Non-pigmented ciliary epithelial cell (primary cell): ENCODE measurements around the gene ALS2CL.

Experiments used
- DNase-seq: peaks from one replicate; pipeline ENCODE4 v3.0.0-alpha.2; 2010; ENCODE audit warnings: low read depth

ALS2CL gene

DNA sequence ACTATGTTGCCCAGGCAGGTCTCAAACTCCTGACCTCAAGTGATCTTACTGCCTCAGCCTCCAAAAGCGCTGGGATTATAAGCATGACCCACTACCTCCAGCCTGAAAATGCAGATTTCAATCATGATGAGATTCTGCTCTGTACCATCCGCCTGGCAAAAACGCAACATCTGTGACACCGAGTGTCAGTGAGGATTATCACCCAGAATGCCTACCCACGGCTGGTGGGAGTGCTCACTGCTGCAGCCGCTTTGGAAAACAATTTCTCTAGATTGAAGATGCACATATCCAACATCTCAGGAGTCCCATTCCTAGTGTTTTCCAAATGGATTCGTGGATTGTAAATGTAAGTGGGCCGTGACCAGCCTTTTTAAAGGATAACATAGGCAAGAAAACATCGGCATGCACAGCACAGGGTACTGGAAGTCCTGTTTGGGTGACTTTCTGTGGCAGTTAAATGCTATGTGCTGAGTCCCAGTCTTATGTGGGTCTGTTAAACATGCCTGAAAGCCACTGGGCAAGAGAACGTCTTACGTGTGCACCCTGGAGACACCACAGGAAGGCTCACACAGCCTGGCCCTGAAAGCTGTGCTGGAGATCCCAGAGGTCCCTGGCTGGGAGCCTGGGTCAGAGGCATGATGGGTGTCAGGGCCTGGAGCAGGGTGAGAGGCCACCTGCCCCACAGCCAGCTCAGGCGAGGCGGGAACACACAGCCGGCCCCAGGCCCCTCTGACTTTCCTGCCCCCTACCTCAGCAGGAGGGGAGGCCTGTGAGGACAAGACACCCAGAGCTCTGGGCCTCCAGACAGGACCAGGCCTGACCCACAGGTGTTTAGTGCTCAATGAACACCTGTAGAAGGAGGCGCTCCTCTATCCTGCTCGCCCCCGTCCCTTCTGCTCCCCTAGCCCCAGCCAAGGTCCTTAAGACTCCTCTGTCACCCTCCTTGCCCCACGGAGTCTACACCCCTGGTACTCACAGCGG lies 23.3 kb upstream of the ALS2CL start:
- DNase-seq = no peak

DNA sequence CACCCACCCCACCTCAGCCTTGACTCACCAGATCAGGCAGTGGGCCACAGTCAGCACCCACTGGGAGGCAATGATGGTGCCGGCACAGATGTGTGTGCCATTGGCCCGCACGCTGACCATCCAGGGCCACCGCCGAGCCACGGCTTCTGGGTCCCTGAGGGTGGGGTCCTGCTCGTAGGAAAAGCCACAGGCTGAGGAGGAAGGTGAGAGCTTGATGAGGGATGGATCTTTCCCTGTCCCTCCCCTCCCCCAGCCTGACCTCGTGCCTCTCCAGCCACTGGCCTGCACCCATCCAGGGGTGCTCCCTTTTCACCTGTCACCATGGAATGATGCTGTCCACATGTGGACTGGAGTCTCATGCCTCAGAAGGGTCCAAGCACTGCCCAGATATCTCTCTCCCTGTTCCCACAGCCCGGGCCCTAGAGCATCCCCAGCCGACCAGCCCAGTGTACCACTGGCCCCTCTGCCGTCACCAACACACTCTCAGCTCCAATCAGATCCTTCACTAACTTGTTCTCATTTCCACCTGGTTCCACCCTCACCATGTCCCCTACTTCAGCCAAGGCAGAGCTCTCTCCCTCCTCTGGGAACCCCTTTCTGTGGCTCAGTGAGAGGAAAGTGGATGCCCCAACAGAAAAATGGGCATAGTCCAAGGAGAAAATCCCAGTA lies 22.2 kb upstream of the ALS2CL start:
- no peak for DNase-seq

DNA sequence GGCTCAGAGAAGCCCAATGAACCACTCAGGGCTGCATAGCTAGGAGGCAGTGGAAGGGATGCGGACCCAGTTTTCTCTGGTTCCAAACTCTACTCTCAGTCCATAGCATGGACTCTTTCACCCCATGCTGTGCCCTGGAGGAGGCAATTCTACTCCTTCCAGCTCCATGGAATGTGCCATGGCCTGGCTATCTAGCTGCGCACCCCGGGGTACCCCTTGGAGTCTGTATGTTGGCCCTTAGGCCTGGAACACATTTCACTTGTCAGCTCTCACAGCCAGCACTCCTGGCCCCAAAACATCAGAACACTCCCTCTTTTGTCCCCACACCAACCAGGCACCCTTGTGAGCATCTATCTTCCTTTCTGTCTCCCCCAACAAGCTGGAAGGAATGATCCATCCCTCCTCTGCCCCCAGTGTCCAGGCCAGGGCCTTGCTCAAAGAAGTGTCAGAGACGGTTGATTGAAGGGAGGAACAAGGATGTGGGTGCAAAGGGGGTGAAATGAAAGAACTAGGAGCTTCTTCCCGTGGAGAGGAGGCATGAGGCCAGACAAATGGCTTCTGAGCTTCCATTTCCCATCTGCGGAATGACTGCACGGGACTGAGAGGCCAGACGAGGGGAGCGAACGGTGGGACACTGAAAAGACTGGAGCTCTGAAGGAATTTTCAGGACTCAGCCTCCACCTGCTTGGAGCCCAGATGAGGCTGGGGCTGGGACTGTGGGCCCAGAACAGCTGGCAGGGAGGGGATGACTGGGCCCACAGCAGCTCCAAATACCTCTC lies 21.4 kb upstream of the ALS2CL start:
- no peak for DNase-seq

- DNase-seq = no peak
Measured at GRCh38 chr3:46713898-46714552, 20.5 kb upstream of the ALS2CL start.

DNA sequence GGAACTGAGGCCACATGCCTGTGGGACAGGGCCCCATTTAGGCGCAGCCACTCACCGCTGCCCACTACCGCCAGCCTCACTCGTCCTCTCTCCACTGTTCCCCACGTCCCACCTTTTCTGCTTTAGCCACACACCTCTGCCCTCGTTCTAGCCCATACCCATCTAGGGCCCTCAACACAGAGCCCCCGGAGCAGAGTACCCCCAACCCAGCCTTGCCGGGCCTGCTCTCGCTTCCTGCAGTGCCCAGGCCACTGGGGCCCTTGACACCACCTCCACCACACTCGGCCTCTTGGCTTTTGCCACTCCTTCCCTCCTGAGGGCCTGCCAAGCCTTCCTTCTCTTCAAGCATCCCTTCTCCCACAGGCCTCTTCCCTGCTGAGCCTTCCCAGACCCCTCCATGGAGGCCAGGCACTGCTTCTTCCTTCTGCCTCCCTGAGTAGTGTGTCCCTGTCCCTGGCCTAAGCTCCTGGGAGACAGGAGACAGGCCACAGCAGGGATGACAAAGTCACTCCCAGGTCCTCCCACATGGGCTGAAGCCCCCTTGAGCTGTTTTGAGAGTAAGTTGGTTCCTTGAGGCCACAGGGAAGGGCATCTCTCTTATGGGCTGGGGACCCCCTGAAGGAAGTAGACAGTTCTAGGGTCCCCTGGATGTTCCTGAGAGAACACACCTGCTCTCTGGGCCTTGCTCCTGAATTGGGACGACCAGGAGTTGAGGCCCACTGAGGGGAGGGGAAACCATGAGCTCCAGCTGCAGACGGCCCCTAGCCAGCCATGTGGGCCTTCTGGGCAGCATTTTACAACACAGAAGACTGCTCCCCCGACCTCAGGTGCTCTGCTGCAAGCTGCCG lies 19.8 kb upstream of the ALS2CL start:
- no peak for DNase-seq

- DNase-seq = no peak
Measured at GRCh38 chr3:46712191-46713049, 18.9 kb upstream of the ALS2CL start.

- DNase-seq = no peak
Measured at GRCh38 chr3:46711760-46712159, 18.3 kb upstream of the ALS2CL start.

- DNase-seq = no peak
Measured at GRCh38 chr3:46711305-46711704, 17.8 kb upstream of the ALS2CL start.

- DNase-seq = no peak
Measured at GRCh38 chr3:46710671-46711295, 17.3 kb upstream of the ALS2CL start.

DNA sequence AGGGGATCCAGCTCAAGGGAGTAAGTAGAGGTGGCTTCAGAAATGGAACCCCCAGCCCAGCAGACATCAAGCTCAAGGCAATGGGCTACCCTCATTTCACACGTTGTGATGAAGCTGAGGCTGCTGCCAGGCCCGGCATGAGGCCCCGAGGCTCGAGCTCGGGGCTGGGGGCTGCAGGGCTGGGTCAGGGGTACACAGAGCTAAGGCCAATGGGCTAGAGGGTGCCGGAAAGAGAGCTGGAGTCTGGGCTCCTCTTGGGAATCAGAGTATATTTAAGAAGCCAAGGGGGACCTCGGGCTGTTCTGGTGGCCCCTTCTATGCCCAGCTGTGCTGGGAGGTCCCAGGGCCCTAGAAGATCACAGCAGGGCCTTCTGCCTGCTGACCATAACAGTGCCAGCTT lies 16.8 kb upstream of the ALS2CL start:
- DNase-seq = no peak

GRCh38 chr3:46709721-46710120 lies 16.2 kb upstream of the ALS2CL start:
- DNase-seq = no peak

DNA sequence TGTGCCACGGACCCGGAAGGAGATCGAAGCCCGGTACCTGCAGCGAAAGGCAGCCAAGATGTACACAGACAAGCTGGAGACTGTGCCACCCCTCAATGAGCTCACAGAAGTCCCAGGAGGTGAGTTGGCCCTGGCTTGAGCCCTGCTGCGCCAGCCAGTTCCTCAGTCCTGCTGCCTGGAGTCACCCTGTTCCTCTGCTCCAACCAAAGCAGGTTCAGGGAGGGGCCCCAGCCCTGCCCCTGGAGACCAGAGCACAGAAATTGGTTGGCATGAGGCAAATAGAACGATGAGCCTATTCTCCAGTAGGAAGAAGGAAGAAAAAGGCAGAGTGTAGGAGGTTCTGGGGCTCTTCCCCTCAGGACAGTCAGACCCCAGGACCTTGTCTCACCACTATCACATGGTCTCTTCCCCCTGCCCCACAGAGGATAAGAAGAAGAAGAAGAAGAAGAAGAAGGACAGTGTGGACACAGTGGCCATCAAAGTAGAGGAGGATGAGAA lies 15.7 kb upstream of the ALS2CL start:
- DNase-seq = no peak

GRCh38 chr3:46708401-46709156 lies 15.1 kb upstream of the ALS2CL start:
- no peak for DNase-seq

GRCh38 chr3:46707601-46708011 lies 14.1 kb upstream of the ALS2CL start:
- DNase-seq = no peak

- DNase-seq = no peak
Measured at GRCh38 chr3:46706771-46707582, 13.5 kb upstream of the ALS2CL start.

DNA sequence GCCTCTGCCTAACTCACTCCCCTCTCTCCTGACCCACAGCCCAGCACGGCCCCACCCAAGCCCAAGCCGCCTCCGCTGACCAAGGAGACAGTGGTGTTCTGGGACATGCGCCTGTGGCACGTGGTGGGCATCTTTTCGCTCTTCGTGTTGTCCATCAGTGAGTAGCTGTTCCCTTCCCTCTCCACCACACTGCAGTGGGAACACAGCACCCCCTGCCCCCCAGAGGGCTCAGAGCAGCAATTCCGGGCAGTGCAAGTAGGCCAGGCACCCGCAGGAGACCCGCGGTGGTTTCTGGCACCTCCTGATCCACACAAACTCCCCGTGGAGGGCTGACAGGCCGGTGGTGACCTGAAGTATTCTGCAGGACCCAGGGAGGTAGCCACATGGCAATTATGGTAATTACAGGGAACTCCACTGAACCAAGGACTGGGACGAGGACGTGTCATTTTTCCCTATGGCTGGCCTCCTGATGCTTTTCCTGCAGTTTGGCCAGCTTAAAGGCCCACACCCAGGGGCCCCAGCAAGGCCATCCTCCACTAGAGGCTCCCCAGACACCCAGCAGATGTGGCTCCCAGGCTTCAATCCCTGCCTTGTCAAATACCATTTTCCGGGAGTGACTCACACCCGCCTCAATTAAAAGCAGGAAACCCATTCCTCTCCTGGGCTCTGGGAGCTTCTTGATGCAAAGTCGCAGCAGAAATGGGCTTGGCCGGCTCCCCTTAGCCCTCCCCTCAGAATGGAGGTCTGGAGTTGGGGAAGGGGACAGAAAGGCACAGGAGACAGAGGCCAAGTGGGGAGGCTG lies 12.5 kb upstream of the ALS2CL start:
- DNase-seq = no peak

DNA sequence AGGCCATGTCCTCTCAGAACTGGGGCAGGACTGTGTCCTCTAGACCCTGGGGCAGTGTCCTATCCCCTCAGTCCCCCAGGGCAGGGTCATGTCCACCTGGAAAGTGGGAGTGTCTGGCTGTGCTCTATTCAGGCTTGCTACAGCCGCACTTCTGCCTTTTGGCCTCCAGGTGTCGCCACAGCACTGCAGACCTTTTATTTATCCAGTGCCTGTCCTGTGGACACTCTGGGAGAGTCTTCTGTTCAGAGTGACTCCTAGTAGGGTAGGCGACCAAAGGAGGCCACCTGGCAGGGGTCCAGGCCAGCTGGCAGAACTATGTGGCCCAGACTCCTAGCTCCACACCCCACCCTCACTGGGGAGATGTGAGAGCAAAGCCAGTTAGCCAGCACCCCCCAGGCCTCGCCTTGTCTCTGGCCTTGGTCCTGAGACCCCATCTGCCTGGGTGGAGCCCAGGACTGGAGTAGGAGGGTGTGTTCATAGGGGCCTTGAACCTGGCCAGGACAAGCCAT lies 11.6 kb upstream of the ALS2CL start:
- DNase-seq = no peak
